Measurements from ENCODE around the gene SLC9C1. TPM values are rescaled to one million over a fixed set of nuclear protein-coding genes. Genes with fewer than 3 reads are reported as not detected.

The SLC9C1 gene
- total and polyA plus RNA-seq, 9 of the 15 experiments (the other 6 are each of a cell fraction or from before 2014, with no cell fraction given): not detected

DNA sequence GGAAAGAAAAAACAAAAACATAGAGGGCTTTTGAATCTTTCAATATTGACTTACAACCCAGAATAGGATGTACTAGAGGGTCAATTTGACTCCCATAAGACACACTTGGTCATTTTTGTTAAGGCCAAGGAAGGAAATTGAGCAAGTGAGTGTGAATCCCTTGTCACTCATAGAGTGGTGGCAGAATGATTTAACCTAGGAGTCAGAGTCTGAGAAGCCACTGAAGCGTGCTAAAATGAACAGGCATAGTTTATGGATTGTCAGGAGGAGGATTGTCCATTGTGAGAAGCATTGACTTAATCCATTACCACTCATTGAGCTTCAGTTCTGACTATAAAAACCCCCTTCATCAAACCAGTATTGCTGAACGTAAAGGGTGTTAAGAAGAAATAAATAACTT lies 152.7 kb downstream of the SLC9C1 start (continued):
- no peak for TF ChIP-seq PRPF4 (IDR thresholded peaks at IDR 0.05; ENCODE audit: insufficient read depth, low read depth, low read length, poor library complexity, severe bottlenecking)
- TF ChIP-seq, protein P1, sequence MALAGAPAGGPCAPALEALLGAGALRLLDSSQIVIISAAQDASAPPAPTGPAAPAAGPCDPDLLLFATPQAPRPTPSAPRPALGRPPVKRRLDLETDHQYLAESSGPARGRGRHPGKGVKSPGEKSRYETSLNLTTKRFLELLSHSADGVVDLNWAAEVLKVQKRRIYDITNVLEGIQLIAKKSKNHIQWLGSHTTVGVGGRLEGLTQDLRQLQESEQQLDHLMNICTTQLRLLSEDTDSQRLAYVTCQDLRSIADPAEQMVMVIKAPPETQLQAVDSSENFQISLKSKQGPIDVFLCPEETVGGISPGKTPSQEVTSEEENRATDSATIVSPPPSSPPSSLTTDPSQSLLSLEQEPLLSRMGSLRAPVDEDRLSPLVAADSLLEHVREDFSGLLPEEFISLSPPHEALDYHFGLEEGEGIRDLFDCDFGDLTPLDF (CRISPR knock-in tag; IDR thresholded peaks at IDR 0.05): no peak

DNA sequence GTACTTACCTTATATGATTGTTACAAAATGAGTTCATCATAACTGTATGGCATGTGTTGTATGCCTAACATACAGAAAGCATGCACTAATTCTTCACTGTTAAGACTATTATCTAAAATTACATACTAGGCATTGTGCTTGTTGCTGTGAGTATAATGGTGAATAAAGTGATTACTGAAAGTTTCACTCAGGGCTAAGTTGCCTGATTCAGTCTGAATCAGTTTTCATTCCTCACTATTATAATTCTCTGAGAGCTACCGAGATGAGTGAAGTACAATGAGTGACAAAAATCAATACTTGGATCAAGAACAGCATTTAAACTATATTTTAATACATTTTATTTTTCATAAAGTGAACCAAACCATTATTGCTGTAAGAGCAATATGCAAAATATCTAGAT lies 153.4 kb downstream of the SLC9C1 start:
- Histone ChIP-seq H2AFZ (ENCODE audit: low read depth, low read length) (no peak overlapping the region), H3K27me3 (ENCODE audit: control insufficient read depth in 2 of 2, insufficient read depth in 2 of 2, low read length in 2 of 2) (no peaks in the 10 kb centered on the region), H3K9me1 (ENCODE audit: control insufficient read depth, insufficient read depth, low read length) (no peaks in the 10 kb centered on the region), H3K4me3 (no peak overlapping the region), H3K4me1 (replicated peaks in 1 of 2; ENCODE audit: control insufficient read depth in 2 of 2, insufficient read depth in 2 of 2, low read length in 2 of 2) (no peaks in the 10 kb centered on the region), H3K9me3 (replicated peaks; ENCODE audit: control insufficient read depth, insufficient read depth, low read depth, low read length) (no peaks in the 10 kb centered on the region), H4K20me1 (replicated peaks; ENCODE audit: control insufficient read depth, insufficient read depth, low read length) (no peaks in the 10 kb centered on the region), H3K4me2 (ENCODE audit: insufficient read depth, low read length) (no peak overlapping the region), H3K79me2 (ENCODE audit: control insufficient read depth, insufficient read depth, low read length) (no peaks in the 10 kb centered on the region), H3K36me3 (ENCODE audit: control insufficient read depth, insufficient read depth, low read length) (no peaks in the 10 kb centered on the region), H3K27ac (ENCODE audit: extremely low read depth, low read depth, low read length) (no peak overlapping the region), H3K9ac (ENCODE audit: insufficient read depth in 1 of 2, low read depth in 2 of 2, low read length in 2 of 2) (no peak overlapping the region)
- no peak for ATAC-seq
- in situ Hi-C loops (cut with MboI) (no loop called here), intact Hi-C loops (cut with micrococcal nuclease) (no loop called here)
- no peak for TF ChIP-seq MCM7 (IDR thresholded peaks at IDR 0.05)
- no peak for TF ChIP-seq RAD51 (IDR thresholded peaks at IDR 0.05; ENCODE audit: borderline replicate concordance, low read depth)
- no peak for TF ChIP-seq ZNF57 (CRISPR knock-in tag; IDR thresholded peaks at IDR 0.05)
- TF ChIP-seq ZNF76 (CRISPR knock-in tag; IDR thresholded peaks at IDR 0.05; ENCODE audit: borderline replicate concordance): no peak
- no peak for TF ChIP-seq PTBP1 (IDR thresholded peaks at IDR 0.05; ENCODE audit: low read depth, low read length)
- no peak for TF ChIP-seq DMBX1 (CRISPR knock-in tag; IDR thresholded peaks at IDR 0.05; ENCODE audit: borderline replicate concordance)
- no peak for TF ChIP-seq HCFC1 (IDR thresholded peaks at IDR 0.05; ENCODE audit: low read depth, low read length)
- no peak for TF ChIP-seq HMG20A (CRISPR knock-in tag; conservative IDR thresholded peaks at IDR 0.05)
- no peak for TF ChIP-seq ZNF143 (CRISPR knock-in tag; IDR thresholded peaks at IDR 0.05)
- TF ChIP-seq IRF2 (CRISPR knock-in tag; IDR thresholded peaks at IDR 0.05): no peak
- TF ChIP-seq ZFP30 (CRISPR knock-in tag; IDR thresholded peaks at IDR 0.05; ENCODE audit: borderline replicate concordance): no peak
- TF ChIP-seq, protein P2, sequence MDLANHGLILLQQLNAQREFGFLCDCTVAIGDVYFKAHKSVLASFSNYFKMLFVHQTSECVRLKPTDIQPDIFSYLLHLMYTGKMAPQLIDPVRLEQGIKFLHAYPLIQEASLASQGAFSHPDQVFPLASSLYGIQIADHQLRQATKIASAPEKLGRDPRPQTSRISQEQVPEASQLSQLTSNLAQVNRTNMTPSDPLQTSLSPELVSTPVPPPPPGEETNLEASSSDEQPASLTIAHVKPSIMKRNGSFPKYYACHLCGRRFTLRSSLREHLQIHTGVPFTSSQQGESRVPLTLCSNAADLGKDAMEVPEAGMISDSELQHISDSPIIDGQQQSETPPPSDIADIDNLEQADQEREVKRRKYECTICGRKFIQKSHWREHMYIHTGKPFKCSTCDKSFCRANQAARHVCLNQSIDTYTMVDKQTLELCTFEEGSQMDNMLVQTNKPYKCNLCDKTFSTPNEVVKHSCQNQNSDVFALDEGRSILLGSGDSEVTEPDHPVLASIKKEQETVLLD (IDR thresholded peaks at IDR 0.05): no peak
- no peak for TF ChIP-seq GTF2F1 (IDR thresholded peaks at IDR 0.05; ENCODE audit: low read depth, low read length)
- TF ChIP-seq KLF16 (IDR thresholded peaks at IDR 0.05): no peak
- TF ChIP-seq PRMT5 (CRISPR knock-in tag; IDR thresholded peaks at IDR 0.05): no peak
- TF ChIP-seq ADNP (tag; IDR thresholded peaks at IDR 0.05): no peak
- no peak for TF ChIP-seq MCM5 (IDR thresholded peaks at IDR 0.05; ENCODE audit: low read depth)
- no peak for TF ChIP-seq ZBTB17 (CRISPR knock-in tag; IDR thresholded peaks at IDR 0.05)
- no peak for FAIRE-seq
- DNase-seq (ENCODE audit: extremely low read depth in 1 of 4, low spot score in 3 of 4): no peak
- no TSS peak for BruUV-seq (replicated peaks)
- ChIA-PET CTCF (ENCODE audit: low intra/inter-chr PET ratio) (no interaction called here), POLR2A (interaction anchor here (0.6 kb wide), 1 partner anchor 16 kb away, joined by 3 read pairs; no protein-coding TSS in a partner anchor)
- WGBS (ENCODE audit: insufficient coverage, low coverage, missing lambda C conversion rate): 0% methylated on average over 1 of the region's 1 CpG
